Umbilical cord (tissue), 2 donors: Measurements from ENCODE around the gene CASP7. TPM values are rescaled to one million over a fixed set of nuclear protein-coding genes. Genes with fewer than 3 reads are reported as not detected.
"Not testable (repeated sequence)": the region's sequence is repeated elsewhere in the genome, so short reads cannot be mapped to it uniquely, and the experiment has no call there.

Experiments
- DNase-seq: peaks from one replicate; pipeline ENCODE4 v3.0.0-alpha.2; 2015; ENCODE audit warnings: low spot score
- total RNA-seq: library from RNA; depleted of rRNA; stranded (reverse); fragments of >200 nt; gene quantifications from one replicate; pipeline ENCODE4 v1.2.3, GENCODE V29; 2014; ENCODE audit warnings: low replicate concordance; ENCODE audit not compliant: insufficient read depth

Gene CASP7
- total RNA-seq, 1 donor from 2014 or later: 22.9 TPM

DNA sequence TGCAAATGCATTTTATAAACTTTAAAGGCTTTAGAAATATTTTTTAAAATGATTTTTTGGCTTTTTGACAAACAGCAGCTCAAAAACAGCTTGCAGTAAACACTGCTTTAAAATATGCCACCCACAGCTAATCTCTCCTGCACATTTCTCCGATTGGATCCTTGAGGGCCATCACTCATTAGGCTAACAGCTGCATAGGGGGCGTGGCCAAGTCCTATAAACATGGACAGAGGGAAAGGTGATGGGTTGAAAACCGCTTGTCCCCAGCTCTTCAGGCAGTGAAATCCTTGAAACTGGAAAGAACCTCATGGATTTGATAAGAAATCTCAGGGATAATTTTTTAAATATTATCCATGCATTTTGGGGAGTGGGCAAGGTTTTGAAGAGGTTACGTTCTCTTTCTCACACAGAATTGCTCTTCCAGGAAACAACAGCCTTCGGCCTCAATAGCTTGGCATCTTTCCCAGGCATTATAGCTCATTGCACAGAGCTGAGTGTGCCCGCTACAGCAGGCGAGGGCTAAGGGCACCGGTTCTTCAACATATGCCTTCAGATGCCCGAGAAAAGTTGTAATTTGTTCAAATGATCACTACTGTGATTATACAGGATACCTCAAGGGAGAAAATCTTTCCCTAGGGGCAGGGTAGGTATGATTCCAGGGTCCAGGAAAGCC lies 73.4 kb downstream of the CASP7 start:
- DNase-seq: peak; percentile 28

- DNase-seq: no peak
Observed at GRCh38 chr10:113754125-113754524, 74.4 kb downstream of the CASP7 start.

DNA sequence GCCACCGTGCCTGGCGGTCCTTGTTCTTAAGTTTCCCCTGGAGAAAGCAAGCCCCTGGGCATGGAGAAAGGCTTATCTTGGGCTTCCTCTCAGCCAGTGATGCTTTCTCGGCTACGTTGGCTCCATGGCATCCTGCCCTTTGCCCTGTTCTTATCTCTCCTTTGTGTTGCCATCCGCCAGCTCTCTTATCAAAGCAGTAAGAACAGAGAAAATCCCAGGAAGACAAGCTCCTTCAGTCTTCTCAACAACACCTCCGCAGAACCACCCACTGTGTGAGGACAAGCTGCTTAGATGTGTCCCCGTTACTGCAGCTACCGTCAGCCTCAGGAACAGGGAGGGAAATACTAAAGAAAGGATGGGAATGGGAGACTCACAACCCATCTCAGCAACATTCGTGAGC lies 75.1 kb downstream of the CASP7 start:
- no peak for DNase-seq

- DNase-seq: no peak
Observed at GRCh38 chr10:113756940-113757543, 77.3 kb downstream of the CASP7 start.

GRCh38 chr10:113762083-113762482 lies 82.4 kb downstream of the CASP7 start:
- DNase-seq: no peak

- DNase-seq: no peak
Observed at GRCh38 chr10:113764582-113764981, 84.9 kb downstream of the CASP7 start.

DNA sequence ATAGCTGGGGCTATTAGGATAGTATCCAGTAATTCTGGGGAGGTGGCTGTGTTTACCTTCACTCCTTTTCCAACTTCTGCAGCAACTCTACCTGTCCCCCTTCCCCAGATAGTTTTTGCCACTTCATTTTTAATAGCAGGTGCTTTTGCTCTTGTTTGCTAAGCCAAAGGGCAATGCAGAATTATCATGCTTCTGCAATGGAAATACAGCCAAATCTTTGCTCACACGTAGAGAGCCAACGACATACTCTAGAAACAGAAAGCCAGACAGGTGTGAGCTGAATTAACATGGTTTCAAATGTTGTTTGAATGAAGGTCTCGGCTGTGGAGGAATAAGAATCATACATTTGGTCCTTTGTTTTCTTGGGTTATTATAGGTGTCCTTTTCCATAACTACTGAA lies 86.2 kb downstream of the CASP7 start:
- no peak for DNase-seq

DNA sequence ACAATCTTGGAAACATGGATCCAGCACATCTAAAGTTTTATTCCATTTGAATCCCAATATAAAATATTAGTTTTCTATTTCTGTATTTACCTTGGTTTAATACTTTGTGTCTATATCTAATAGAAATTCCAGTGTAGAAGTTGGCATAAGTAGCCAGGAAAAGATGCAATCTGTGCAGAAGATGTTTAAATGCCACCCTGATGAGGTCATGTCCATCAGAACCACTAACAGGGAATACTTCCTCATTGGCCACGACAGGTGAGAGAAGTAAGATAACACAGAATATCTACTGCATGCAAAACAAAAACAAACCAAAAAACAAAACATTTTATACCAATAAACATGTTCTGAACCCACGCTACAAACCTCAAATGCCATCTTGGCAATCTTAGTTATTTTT lies 87.5 kb downstream of the CASP7 start:
- no peak for DNase-seq

DNA sequence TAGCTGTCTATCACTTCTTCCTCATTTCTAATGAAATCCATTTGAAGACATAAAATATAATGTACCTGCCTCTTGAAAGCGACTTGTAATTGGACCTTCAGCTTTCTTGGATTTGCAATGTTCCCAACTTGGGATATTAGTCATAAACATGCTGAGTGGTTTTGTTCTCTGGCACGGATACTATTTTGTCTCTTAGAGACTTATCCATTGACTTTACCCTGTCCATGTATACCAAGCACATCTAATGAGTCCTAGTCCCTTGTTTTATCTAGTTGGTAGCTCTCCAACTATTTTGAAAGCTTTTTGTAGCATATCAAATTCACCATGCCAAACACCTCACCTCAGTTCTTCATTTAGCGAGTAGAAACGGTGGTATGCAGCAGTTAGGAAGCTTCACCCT lies 90.6 kb downstream of the CASP7 start:
- no peak for DNase-seq

GRCh38 chr10:113771131-113771530 lies 91.4 kb downstream of the CASP7 start:
- DNase-seq: not testable (repeated sequence)

DNA sequence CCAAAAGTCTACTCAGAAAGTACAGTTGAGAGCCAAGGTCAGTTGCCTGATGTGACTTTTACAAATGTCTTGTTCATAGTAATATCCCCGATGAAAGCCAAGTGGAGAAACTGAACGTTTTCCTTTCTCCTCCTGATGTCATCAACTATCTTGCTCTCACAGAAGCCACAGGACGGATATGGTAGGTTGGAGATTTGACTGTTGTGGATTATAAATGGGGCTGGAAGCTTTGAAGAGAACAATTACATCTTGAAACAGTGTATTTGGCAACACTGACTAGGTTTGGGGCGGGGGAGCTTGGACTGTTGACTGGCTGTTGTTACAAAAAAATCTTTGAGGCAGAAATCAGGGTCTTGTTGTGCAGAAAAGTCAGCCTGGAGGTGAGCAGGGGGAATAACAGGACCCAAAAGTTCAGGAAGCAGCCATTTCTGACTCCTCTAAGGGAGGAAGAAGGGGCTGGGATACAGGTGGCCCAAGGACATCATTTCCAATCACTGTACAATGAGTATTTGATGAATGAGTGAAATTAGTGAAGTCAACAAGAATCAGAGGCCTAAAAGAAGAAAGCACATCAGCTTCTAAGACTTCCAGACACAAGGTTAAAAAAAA lies 96.1 kb downstream of the CASP7 start:
- DNase-seq: no peak

- DNase-seq: no peak
Observed at GRCh38 chr10:113776553-113776952, 96.8 kb downstream of the CASP7 start.

Other genes starting within 250 kb of the CASP7 start
- 0.24 TPM for gene HABP2, start 126.9 kb upstream of the CASP7 start, total RNA-seq
- not detected for gene NRAP, start 15.9 kb upstream of the CASP7 start, total RNA-seq
- gene PLEKHS1, start 71.8 kb downstream of the CASP7 start, total RNA-seq: 2.2 TPM
- gene DCLRE1A, start 174.2 kb downstream of the CASP7 start, total RNA-seq: 13.0 TPM
- 21.4 TPM for gene NHLRC2, start 174.7 kb downstream of the CASP7 start, total RNA-seq